Upper lobe of left lung (tissue), 4 donors: Measurements from ENCODE around the gene RTEL1.
A peak's percentile ranks its signal among the peaks of the same experiment; 100 is the strongest.
"Not testable (repeated sequence)": the region's sequence is repeated elsewhere in the genome, so short reads cannot be mapped to it uniquely, and the experiment has no call there.

ENCODE experiments used
- EP300 ChIP-seq, 4 donors: sonication (generic); formaldehyde crosslinking; IDR thresholded peaks; one replicate each; pipeline ENCODE4 v1.5.1; 2017; ENCODE audit warnings: antibody characterized with exemption in 4 of 4, control low read depth in 2 of 4
- POLR2A ChIP-seq, 4 donors: fragments of 450-650 bp; IDR thresholded peaks; one replicate each; pipeline ENCODE4 v1.5.1; 2016 to 2017; ENCODE audit warnings: antibody characterized with exemption in 4 of 4, mild to moderate bottlenecking in 2 of 4
- TF ChIP-seq, protein P1 (sequence below), 6 experiments: fragments of 450-650 bp in 4 of 6; fragments of 200-600 bp in 2 of 6; sonication (generic) in 2 of 6; IDR thresholded peaks; one replicate each; pipeline ENCODE4 v1.5.1; 2016 to 2019; ENCODE audit warnings: antibody characterized with exemption in 6 of 6

- TF ChIP-seq EP300 (IDR thresholded peaks at IDR 0.05): peak in 1 of 4 donors; percentile 33
- TF ChIP-seq, protein P1, sequence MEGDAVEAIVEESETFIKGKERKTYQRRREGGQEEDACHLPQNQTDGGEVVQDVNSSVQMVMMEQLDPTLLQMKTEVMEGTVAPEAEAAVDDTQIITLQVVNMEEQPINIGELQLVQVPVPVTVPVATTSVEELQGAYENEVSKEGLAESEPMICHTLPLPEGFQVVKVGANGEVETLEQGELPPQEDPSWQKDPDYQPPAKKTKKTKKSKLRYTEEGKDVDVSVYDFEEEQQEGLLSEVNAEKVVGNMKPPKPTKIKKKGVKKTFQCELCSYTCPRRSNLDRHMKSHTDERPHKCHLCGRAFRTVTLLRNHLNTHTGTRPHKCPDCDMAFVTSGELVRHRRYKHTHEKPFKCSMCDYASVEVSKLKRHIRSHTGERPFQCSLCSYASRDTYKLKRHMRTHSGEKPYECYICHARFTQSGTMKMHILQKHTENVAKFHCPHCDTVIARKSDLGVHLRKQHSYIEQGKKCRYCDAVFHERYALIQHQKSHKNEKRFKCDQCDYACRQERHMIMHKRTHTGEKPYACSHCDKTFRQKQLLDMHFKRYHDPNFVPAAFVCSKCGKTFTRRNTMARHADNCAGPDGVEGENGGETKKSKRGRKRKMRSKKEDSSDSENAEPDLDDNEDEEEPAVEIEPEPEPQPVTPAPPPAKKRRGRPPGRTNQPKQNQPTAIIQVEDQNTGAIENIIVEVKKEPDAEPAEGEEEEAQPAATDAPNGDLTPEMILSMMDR (IDR thresholded peaks at IDR 0.05): not testable (repeated sequence)
- not testable (repeated sequence) for TF ChIP-seq POLR2A (IDR thresholded peaks at IDR 0.05)
These were observed 26.7 kb upstream of the RTEL1 start for GRCh38 chr20:63631426-63631825.
